ENCODE measurements around the gene WSCD2.

The WSCD2 gene

DNA sequence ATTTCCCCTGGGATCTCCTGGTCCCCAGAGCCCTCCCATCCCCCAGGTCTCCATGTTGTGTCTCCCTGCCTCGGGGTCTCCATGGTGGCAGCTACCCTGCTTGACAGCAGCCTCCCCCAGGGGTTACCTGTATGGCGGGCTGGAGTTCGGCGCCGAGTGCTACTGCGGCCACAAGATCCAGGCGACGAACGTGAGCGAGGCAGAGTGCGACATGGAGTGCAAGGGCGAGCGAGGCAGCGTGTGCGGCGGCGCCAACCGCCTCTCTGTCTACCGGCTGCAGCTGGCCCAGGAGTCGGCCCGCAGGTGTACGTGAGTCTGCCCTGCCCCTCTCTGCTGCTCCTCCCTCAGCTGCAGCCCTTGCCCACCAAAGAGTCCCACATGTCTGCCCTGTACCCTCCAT lies 80.9 kb downstream of the WSCD2 start:
- H3K79me2 ChIP-seq (ENCODE audit: low read length), result no peaks in the 10 kb centered on the region
- H3K4me1 ChIP-seq (ENCODE audit: low read length), result no peaks in the 10 kb centered on the region
- no peak overlapping the region for H3K27ac ChIP-seq (ENCODE audit: low read length)
- no peaks in the 10 kb centered on the region for H3K36me3 ChIP-seq (replicated peaks; ENCODE audit: insufficient read depth, low read length)
- H3K4me2 ChIP-seq (ENCODE audit: low read depth, low read length), result no peak overlapping the region
- no peaks in the 10 kb centered on the region for H3F3A ChIP-seq (ENCODE audit: insufficient read depth, low read length)
- no peaks in the 10 kb centered on the region for H4K20me1 ChIP-seq (ENCODE audit: insufficient read depth, low read length)
- no peak for DNase-seq
- no peak overlapping the region for H3K9ac ChIP-seq (ENCODE audit: low read length)
- H3K9me3 ChIP-seq (replicated peaks; ENCODE audit: insufficient read depth, low read length), result no peaks in the 10 kb centered on the region
- H3K9me2 ChIP-seq (replicated peaks; ENCODE audit: insufficient read depth, low read length), result no peaks in the 10 kb centered on the region
- H3K27me3 ChIP-seq (replicated peaks; ENCODE audit: insufficient read depth, low read length), result peaks cover 25% of the 10 kb centered on the region
- no peak overlapping the region for H3K4me3 ChIP-seq (ENCODE audit: low read length)
- H2AFZ ChIP-seq (ENCODE audit: low read length), result no peak overlapping the region
- TF ChIP-seq, protein P1, sequence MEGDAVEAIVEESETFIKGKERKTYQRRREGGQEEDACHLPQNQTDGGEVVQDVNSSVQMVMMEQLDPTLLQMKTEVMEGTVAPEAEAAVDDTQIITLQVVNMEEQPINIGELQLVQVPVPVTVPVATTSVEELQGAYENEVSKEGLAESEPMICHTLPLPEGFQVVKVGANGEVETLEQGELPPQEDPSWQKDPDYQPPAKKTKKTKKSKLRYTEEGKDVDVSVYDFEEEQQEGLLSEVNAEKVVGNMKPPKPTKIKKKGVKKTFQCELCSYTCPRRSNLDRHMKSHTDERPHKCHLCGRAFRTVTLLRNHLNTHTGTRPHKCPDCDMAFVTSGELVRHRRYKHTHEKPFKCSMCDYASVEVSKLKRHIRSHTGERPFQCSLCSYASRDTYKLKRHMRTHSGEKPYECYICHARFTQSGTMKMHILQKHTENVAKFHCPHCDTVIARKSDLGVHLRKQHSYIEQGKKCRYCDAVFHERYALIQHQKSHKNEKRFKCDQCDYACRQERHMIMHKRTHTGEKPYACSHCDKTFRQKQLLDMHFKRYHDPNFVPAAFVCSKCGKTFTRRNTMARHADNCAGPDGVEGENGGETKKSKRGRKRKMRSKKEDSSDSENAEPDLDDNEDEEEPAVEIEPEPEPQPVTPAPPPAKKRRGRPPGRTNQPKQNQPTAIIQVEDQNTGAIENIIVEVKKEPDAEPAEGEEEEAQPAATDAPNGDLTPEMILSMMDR (IDR thresholded peaks at IDR 0.05; ENCODE audit: low read length), result no peak

- H3K4me2 ChIP-seq (ENCODE audit: low read depth, low read length), result no peak overlapping the region
- TF ChIP-seq EZH2phosphoT487 (IDR thresholded peaks at IDR 0.05; ENCODE audit: low read length), result no peak
- TF ChIP-seq, protein P1 (IDR thresholded peaks at IDR 0.05; ENCODE audit: low read length), result no peak
- no peak for TF ChIP-seq EZH2 (optimal IDR thresholded peaks at IDR 0.05; ENCODE audit: low read depth, low read length)
- H3K4me1 ChIP-seq (ENCODE audit: low read length), result no peaks in the 10 kb centered on the region
- no peak overlapping the region for H3K27ac ChIP-seq (ENCODE audit: low read length)
- no peaks in the 10 kb centered on the region for H3K9me3 ChIP-seq (replicated peaks; ENCODE audit: insufficient read depth, low read length)
- H3K9ac ChIP-seq (ENCODE audit: low read length), result no peak overlapping the region
- no peak for DNase-seq
- no peaks in the 10 kb centered on the region for H3F3A ChIP-seq (ENCODE audit: insufficient read depth, low read length)
- H4K20me1 ChIP-seq (ENCODE audit: insufficient read depth, low read length), result no peaks in the 10 kb centered on the region
- H2AFZ ChIP-seq (ENCODE audit: low read length), result no peak overlapping the region
- H3K79me2 ChIP-seq (ENCODE audit: low read length), result no peaks in the 10 kb centered on the region
- no peaks in the 10 kb centered on the region for H3K36me3 ChIP-seq (replicated peaks; ENCODE audit: insufficient read depth, low read length)
- H3K9me2 ChIP-seq (replicated peaks; ENCODE audit: insufficient read depth, low read length), result no peaks in the 10 kb centered on the region
- peaks cover 19% of the 10 kb centered on the region for H3K27me3 ChIP-seq (replicated peaks; ENCODE audit: insufficient read depth, low read length)
- H3K4me3 ChIP-seq (ENCODE audit: low read length), result no peak overlapping the region
These were observed 82.1 kb downstream of the WSCD2 start for GRCh38 chr12:108211157-108211556.

DNA sequence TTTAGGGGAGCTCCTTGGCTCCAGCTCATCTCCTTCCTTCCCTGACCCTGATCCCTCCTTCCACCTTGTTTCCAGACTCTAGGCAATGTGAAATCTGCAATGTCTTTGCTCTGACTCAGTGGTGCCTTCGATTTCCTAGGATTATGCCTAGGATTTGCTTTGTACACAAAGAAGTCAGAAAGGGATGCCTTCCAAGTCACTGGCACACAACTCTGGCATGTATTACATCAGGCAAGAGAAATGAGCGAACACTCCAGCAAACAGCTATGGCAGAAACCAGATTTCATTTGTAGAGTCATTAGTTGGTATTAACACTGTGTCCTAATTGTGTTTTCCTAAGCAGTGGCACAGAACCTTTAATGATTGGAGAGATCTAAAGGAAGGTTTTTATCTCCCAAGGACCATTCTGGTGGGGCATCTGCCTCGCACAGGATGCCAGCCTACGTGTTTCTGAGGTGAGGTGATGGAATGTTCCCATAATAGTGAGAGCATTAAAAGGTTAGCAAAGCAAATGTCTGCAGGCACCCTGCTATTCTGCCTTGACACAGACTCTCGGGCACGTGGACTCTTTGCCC lies 84.9 kb downstream of the WSCD2 start:
- Histone ChIP-seq H3K4me3 (ENCODE audit: low read length) (no peak overlapping the region), H3K36me3 (replicated peaks; ENCODE audit: insufficient read depth, low read length) (no peaks in the 10 kb centered on the region), H3K4me2 (ENCODE audit: low read depth, low read length) (no peak overlapping the region), H3K27ac (ENCODE audit: low read length) (no peak overlapping the region), H3K9me3 (replicated peaks; ENCODE audit: insufficient read depth, low read length) (no peaks in the 10 kb centered on the region), H2AFZ (ENCODE audit: low read length) (no peak overlapping the region), H3K9ac (ENCODE audit: low read length) (no peak overlapping the region), H3F3A (ENCODE audit: insufficient read depth, low read length) (no peaks in the 10 kb centered on the region), H3K9me2 (replicated peaks; ENCODE audit: insufficient read depth, low read length) (no peaks in the 10 kb centered on the region), H3K4me1 (ENCODE audit: low read length) (no peaks in the 10 kb centered on the region), H4K20me1 (ENCODE audit: insufficient read depth, low read length) (no peaks in the 10 kb centered on the region), H3K79me2 (ENCODE audit: low read length) (no peaks in the 10 kb centered on the region), H3K27me3 (replicated peaks; ENCODE audit: insufficient read depth, low read length) (peaks cover 3% of the 10 kb centered on the region; the same call in 1 of the 2 replicates)
- DNase-seq, result no peak
- TF ChIP-seq EZH2phosphoT487 (IDR thresholded peaks at IDR 0.05; ENCODE audit: low read length), result no peak
- TF ChIP-seq EZH2 (optimal IDR thresholded peaks at IDR 0.05; ENCODE audit: low read depth, low read length), result no peak
- TF ChIP-seq, protein P1 (IDR thresholded peaks at IDR 0.05; ENCODE audit: low read length), result no peak
